ENCODE results near the gene NUP62CL.
A peak's percentile ranks its signal among the peaks of the same experiment; 100 is the strongest.

The NUP62CL gene

DNA sequence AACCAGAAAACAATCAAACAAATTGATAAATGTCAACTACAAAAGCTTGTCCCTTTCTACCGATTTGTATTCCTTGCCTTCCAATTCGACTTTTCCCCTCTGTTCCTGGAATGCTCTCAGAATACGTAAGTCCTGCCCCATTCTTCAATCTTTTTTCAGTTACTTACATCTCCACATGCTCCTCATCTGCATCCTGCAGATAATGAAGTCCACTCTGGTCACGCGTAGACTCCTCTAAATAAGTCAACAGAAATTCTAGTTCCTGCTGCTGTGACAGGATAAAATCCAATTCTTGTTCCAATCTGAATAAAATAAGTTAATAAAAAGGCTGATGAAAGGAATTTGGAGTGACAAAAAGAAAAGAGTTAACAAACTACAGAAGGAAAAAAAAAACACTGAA, 53.2 kb downstream of the NUP62CL start:
- DNase-seq (ENCODE audit: low read depth in 2 of 3, low spot score in 2 of 3), result no peak

DNA sequence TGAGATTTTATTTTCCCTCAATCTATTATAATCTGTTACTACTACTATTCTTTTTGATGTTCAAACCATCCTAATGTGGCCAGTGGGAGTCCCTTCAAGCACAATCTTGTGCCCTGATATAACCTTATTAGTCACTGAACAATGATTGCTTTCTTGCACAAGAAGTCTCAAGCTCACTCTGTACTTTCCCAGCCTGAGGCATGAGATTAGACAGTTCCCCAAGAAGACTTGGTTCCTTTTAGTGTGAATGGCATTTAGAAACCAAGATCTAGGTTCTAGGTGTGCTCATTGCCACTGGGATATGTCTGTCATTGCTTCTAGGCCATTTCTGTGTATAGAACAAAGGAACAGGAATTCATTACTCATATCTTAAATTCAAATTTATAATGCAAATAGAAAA, 59.6 kb downstream of the NUP62CL start:
- no peak for DNase-seq (ENCODE audit: low read depth in 2 of 3, low spot score in 2 of 3)

DNA sequence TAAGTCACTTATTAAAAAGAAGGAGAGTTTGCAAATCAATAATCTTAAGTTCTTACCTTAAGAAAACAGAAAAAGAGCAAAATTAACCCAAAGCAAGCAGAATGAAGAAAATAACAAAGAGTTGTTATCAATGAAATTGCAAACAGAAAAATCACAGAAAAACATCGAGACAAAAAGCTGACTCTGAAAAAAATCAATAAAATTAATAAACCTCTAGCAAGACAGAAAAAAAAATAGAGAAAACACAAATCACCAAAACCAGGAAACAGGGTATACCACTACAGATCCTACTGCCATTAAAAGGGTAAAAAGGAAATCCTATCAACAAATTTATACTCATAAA, 70.3 kb downstream of the NUP62CL start:
- no peak for DNase-seq (ENCODE audit: low read depth in 2 of 3, low spot score in 2 of 3)

DNA sequence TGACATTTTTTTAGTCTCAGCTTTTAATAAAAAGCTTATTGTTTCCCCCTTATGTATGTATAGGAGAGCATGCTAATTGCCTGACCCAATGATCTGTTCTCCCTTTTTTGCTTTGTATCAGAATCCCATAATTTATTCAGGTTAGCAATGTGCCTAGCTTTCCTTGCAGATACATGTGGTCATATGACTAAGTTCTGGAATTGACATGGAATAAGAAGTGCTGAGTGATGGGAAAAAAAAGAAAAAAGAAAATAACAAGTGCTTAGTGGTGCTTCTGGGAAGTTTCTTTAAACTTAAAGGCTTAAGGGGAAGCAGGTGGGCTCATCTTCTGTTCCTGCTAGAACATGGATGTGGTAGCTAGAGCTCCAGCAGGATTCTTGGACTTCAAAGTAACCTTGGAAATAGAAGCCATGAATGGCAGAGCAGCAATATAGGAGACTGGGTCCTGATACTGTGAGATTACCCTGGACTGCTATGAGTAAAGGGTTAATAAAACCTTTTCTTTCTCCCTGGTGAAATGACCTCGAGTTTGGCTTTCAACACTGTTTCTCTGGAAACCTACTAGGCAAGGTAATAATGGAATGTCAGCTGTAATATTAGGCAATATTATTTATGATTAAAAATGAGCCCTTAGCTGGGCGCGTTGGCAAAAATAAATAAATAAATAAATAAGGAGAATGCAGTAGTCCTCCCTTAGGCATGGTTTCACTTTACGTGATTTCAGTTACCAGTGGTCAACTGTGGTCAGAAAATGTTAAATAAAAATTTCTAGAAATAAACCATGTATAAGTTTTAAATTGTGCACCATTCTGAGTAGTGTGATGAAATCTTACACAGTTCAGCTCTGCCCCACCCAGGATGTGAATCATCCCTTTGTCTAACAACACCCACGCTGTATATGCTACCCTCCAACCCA, 70.9 kb downstream of the NUP62CL start:
- DNase-seq (ENCODE audit: low read depth in 2 of 3, low spot score in 2 of 3), result no peak

DNA sequence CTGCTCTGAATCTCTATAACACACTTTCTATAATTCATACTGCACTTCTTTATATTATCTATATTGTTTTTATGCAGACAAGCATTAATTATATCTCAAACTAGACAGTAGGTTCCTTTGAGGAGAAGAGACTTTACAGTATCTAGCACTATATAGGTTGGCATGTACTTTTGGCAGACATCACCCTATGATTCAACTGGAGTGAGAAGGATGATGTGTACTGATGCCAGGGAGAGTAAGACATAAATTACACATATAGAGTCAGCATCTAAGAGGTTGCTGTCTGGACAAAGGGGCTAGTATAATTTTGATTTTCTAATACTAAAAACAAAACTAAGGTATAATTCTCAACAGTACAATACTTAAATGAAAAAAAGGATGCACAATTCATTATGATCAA, 82.5 kb downstream of the NUP62CL start:
- DNase-seq (ENCODE audit: low read depth in 2 of 3, low spot score in 2 of 3), result no peak

DNA sequence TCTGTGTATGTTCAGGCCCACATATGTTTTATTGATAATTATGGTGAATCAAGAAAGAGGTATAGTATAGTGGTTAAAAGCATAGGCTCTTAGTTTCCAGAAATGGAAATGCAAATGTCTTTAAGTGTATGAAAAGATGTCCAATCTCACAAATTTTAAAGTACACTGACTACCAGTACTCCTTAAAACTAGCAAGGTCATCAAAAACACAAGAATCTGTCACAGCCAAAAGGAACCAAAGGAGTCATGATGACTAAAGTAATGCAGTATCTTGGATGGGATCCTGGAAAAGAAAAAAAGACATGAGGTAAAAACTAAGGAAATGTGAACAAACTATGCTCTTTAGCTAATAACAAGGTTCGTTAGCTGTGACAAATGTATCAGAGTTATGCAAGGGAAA, 87.0 kb downstream of the NUP62CL start:
- DNase-seq (ENCODE audit: low read depth in 2 of 3, low spot score in 2 of 3), result no peak

DNA sequence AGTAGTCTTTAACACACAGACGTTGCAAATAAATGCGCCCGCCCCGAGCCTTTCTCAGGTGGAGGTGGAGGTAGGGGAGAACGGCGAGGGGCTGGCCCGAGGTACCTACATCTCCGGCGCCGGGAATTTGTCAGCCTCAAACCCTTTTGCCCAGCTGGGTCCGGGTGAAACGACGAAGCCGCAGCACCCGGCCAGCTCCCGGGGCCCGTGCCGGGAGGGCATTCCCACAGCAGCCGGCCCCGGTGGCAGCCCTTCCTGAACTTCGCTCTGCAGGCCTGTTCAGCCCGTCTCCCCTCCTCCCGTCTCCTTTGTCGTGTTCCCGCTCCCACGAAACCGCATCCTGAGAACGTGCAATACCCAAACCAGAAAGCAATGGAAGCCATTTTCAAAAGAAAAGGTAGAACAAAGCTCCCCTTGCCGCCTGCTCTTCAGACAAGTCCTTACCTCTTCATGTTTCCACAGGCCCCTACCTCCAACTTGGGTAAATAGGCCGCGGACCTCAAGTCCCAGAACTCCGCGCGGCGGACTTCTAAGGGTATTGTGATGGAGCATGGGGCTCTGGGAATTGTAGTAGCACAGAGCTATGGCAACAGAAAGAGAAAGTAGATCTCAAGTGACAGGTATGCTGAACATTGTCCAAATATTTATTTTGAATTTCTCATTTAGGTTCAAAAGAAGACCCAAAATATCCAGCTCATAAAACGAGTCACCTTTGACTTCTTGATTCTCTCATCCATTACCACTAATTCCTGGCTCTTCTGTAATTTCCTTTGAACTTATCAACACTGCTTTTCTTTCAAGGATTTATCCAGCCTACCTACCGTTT, 87.7 kb downstream of the NUP62CL start, which contains the start of gene RBM41:
RBM41 (minus strand) TSS at position 501 of the 826 bp plus-strand sequence; CDS start at position 452, 49 bp downstream.
- peak in 2 of 3 experiments; percentile 7 to 10 for DNase-seq (ENCODE audit: low read depth in 2 of 3, low spot score in 2 of 3)

DNA sequence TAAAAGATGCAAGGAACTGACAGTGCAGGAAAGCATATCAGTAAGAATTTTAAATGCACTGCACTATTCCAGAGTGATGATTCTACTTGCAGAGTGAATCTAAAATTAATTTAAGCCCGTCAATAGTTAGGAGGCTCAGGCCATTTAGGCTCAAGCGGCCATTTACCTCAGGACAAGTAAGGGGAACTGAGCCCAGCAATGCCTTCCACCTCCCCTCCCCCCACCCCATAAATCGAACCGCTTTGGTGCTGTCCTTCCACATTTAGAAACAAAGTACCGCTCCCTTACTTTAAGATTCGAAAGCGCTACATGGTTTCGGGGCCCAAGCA, 88.3 kb downstream of the NUP62CL start:
- no peak for DNase-seq (ENCODE audit: low read depth in 2 of 3, low spot score in 2 of 3)

DNA sequence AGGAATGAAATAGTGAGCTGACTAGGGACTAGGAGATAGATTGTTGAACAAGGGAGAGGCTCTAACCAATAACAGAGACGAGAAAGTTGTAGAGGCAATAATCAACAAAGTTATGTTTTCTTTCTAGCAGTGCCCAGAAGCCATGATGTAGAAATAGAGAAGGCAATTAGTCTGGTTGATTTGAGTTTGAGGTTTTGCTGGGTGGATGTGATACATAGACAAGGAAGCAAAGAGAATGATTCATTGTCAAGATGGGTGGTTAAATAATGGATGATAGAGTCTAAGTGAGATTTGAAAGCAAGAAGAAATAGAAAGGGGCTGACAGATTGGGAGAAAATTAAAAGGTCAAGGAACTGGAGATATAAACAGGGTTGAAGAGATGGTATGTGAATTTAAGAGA, 98.8 kb downstream of the NUP62CL start:
- no peak for DNase-seq (ENCODE audit: low read depth in 2 of 3, low spot score in 2 of 3)

DNA sequence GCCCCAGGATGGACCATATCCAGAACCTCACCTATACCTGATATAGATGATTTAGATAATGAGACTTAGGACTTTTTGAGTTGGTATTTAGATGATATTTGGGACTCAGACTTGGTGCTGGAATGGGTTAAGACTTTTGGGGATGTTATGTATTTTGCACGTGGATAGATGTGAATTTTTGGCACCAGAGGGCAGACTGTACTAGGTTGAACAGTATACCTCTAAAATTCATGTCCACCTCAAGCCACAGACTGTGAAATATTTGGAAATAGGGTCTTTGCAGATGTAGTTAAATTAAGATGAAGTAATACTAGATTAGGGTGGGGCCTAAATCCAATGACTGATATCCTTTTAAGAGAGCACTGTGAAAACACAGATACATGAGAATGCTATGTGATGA, 103.3 kb downstream of the NUP62CL start:
- no peak for DNase-seq (ENCODE audit: low read depth in 2 of 3, low spot score in 2 of 3)

DNA sequence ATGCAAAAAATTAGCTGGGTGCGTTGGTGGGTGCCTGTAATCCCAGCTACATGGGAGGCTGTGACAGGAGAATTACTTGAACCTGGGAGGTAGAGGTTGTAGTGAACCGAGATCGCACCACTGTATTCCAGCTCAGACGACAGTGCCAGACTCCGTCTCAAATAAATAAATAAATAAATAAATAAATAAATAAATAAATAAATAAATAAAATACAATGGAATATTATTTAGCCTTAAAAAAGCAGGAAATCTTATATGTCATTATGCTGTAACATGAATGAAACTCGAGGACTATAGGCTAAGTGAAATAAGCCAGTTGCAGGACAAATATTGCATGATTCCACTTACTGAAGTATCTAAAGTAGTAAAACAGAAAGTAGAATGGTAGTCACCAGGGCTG, 130.1 kb downstream of the NUP62CL start:
- DNase-seq (ENCODE audit: low read depth in 2 of 3, low spot score in 2 of 3), result no peak

All from activated CD8-positive, alpha-beta memory T cell treated with anti-CD3 and anti-CD28 coated beads for 48 hours (primary cell).